Activated CD4-positive, alpha-beta T cell treated with anti-CD3 and anti-CD28 coated beads for 1 hour (primary cell): ENCODE results near the gene POMT2.
A peak's percentile ranks its signal among the peaks of the same experiment; 100 is the strongest.
"Not testable (repeated sequence)": the region's sequence is repeated elsewhere in the genome, so short reads cannot be mapped to it uniquely, and the experiment has no call there.

ENCODE experiments used
- DNase-seq: peaks from one replicate; pipeline ENCODE4 v3.0.0-alpha.2; 2020

POMT2 gene, protein sequence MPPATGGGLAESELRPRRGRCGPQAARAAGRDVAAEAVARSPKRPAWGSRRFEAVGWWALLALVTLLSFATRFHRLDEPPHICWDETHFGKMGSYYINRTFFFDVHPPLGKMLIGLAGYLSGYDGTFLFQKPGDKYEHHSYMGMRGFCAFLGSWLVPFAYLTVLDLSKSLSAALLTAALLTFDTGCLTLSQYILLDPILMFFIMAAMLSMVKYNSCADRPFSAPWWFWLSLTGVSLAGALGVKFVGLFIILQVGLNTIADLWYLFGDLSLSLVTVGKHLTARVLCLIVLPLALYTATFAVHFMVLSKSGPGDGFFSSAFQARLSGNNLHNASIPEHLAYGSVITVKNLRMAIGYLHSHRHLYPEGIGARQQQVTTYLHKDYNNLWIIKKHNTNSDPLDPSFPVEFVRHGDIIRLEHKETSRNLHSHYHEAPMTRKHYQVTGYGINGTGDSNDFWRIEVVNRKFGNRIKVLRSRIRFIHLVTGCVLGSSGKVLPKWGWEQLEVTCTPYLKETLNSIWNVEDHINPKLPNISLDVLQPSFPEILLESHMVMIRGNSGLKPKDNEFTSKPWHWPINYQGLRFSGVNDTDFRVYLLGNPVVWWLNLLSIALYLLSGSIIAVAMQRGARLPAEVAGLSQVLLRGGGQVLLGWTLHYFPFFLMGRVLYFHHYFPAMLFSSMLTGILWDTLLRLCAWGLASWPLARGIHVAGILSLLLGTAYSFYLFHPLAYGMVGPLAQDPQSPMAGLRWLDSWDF

DNA sequence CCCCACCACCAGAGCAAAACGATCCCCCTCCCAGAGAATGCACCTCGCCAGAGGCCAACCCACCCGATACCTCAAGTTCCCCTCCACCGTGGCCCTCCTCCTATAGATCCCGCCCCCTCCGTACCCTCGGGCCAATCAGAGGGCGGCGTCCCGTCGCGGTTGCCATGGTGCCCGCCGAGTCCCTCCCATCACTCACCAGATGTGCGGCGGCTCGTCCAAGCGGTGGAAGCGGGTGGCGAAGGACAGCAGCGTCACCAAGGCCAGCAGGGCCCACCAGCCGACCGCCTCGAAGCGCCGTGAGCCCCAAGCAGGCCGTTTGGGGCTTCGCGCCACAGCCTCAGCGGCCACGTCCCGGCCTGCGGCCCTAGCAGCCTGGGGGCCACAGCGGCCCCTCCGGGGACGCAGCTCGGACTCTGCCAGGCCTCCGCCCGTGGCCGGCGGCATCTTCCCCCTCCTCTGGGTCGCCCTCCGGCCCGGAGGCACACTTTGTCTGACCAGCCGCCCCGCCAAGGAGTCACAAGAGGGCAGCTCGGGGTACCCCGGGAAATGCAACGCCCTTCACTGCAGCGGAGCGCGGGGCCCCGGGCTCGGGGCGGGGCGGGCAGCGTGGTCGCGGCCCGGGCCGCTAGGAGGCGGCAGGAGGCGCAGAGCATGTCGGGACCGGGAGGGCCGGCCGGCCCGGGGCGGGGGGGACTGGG is at the start of gene POMT2:
TSS of gene POMT2 (minus strand) at position 646 of the 698 bp plus-strand sequence. CDS start at position 444, 202 bp downstream.
- peak; percentile 89 for DNase-seq

- no peak for DNase-seq
Observed at GRCh38 chr14:77369285-77369684, 48.6 kb upstream of the POMT2 start.

DNA sequence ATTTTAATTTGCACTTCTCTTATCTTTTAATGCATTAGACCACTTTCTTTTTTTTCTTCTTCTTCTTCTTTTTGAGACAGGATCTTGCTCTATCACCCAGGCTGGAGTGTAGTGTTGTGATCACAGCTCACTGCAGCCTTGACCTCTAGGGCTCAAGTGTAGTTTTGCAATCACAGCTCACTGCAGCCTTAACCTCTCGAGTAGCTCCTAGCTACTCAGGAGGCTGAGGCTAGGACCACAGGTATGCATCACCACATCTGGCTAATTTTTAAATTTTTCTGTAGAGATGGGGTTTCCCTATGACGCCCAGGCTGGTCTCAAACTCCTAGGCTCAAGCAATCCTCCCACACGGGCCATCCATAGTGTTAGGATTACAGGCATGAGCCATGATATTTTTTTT is 43.5 kb upstream of the POMT2 start:
- no peak for DNase-seq

DNA sequence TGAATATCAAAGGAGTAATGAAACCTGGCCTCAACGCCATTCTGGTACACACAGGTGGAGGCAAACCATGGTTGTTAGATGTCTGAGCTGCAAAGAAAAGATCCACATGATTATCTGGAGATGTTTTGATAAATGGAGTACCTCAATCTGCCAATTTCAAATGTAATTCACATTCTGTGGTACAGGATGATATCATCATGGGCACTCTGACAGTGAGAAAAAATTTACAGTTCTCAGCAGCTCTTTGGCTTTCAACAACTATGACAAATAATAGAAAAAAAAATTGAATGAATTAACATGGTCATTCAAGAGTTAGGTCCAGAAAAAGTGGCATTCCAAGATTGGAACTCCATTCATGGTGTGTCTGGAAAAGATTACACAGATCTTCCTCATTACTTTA is 38.9 kb upstream of the POMT2 start:
- no peak for DNase-seq

- DNase-seq = no peak
Observed at GRCh38 chr14:77356899-77357298, 36.2 kb upstream of the POMT2 start.

DNA sequence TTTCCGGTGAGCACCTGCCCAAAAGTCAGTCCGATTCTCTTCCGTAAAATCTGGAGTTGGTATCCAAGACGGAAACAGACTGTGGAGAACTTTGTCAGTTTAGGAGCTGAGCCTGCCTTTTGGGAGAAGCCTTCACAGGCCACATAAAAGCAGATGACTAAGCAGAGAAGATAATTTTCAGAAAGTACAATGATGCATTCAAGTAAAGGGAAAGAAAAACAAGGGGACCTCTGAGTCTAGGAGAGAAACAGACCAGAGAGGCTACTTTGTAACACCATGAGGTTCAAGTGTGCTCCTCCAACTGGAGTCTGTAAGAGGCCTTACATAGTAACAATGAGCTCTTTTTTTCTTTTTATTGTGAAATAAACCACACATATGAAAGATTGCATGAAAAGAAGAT is 35.1 kb upstream of the POMT2 start:
- DNase-seq = no peak

DNA sequence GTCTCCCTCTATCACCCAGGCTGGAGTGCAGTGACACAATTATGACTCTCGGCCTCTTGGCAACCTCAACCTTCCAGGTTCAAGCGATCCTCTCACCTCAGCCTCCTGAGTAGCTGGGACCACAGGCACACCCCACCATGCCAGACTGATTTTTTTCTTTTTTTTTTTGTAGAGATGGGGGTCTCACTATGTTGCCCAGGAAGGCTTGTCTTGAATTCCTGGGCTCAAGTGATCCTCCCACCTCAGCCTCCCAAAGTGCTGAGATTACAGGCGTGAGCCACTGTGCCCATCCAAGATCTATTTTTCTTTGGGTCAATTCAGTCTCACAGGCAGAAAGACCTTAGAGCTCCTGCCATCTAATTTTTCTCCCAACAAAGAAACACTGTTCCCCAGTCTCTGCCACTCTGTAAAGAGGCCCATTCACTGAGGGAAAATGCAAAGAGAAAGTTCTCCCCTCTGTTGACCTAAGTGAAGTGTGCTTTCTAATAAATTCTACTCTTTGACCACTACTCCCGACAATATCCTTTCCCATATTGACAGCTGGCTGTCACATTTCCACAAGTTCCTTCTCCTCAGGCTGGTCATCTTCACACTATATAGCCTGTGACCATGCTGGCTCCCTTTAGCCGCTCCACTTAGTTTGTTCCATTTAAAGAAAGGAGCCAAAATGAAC is 32.9 kb upstream of the POMT2 start:
- no peak for DNase-seq

DNA sequence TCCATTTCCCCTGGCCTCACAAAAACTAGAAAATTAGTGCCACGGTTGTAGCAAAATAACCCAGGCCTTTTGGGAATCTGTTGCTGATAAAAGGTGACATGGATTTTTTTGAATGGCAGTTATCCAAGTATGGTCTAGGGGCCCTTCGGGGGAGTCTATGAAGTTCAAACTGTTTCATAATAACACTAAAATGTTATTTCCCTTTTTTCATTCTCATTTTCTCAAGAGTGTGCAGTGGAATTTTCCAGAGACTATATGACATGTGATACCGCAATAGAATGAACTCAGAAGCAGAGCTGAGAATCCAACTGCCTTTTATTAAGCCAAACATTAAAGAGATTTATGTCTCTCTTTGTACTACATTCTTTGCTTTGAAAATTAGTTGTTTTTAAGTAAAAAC is 27.1 kb upstream of the POMT2 start:
- no peak for DNase-seq

- DNase-seq = no peak
Observed at GRCh38 chr14:77346495-77346894, 25.8 kb upstream of the POMT2 start.

DNA sequence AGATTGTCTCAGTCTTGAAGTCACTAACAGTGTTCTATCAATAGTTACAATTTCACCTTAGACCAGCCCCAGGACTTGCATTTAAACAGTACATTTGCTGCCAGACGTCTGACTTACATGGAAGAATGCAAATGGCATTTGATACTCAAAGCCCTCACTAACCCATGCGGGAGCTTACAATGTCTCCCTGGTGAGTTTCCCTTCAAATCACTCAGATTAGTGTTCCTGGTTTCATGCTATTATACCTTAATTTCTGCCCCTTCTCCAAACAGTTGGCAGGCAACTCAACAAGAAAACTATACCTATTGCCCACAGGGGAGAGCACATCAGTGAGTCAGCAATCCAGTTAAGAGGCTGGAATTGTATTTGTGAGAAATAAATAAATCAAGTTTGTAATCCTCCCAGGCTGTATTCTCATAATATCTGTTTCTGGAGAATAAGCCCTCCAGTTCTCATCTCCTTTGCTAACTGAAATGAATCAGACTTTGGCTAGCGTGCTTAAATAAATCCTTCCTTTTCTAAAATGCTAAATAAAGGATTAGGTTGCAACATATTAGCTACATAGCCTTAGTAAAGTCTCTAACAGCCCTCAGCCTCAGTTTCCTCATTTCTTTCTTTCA is 23.8 kb upstream of the POMT2 start:
- no peak for DNase-seq

GRCh38 chr14:77343662-77344061 is 23.0 kb upstream of the POMT2 start:
- DNase-seq = no peak

DNA sequence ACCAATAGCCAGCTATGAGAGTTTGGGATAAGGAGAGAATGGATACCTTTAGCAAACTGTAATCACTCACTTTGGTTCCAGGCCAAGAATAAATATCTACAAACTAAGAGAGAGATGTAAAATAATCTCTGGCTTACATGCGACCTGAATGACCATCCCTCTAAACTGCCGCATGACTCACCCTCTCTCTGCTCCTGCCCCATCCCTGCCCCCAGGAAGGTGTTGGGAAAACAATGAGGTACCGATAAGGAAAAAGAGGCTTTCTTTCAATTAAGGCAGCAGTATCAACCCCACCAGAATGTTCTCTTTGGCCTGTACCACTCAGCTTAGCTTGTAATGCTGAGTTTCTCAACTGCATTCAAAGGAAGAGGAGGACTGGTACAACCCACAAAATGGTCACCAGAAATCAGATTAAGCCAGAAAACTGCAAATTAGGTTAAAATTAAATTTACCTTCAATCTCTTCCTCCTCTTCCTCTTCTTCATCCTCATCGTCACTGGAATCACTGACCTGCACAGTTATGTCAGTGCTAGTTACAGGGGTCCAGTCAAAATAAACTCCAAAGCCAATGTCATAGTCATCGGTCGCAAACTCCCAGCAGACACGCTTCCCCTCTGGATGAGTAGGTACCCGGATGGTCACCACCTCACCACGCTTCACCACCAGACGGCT is 22.2 kb upstream of the POMT2 start:
- no peak for DNase-seq

GRCh38 chr14:77340389-77340788 is 19.7 kb upstream of the POMT2 start:
- DNase-seq = no peak

- DNase-seq = no peak
Observed at GRCh38 chr14:77339407-77339806, 18.7 kb upstream of the POMT2 start.

DNA sequence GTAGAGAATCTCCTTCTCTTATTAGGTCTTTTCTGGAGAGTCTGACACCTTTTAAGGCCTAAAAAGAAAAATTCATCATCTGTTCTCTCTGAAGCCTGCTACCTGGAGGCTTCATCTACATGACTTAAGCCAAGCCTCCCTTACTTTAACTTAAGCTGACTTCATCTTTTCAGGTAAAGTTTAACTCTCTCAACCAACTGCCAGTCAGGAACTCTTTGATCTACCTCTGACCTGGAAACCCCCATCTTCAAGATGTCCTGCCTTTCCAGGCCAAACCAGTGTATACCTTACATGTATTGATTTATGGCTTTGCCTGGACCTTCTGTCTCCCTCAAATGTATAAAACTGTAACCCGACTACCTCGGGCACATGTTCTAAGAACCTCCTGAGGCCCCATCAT is 17.6 kb upstream of the POMT2 start:
- DNase-seq = no peak

DNA sequence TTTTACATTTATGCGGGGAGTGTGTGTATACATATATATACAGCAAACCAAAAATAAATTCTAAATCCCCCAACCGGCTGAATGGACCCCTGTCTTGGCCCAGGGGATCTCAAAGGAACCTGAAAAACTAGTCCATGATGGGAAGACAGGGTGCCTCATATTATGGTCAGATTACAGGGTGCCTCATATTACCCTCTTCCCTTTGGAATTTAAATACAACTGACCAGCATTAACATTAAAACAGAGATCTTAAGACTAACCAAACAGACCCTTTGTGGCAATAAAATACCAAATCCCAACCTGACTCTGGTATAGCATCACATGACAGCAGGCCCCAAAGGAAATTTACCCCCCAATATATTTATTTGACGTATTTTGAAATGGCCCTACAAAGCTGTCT is 17.2 kb upstream of the POMT2 start:
- no peak for DNase-seq

GRCh38 chr14:77337255-77337654 is 16.6 kb upstream of the POMT2 start:
- DNase-seq = not testable (repeated sequence)

GRCh38 chr14:77335576-77335975 is 14.9 kb upstream of the POMT2 start:
- DNase-seq = no peak

GRCh38 chr14:77329872-77330271 is 9.2 kb upstream of the POMT2 start:
- no peak for DNase-seq

- no peak for DNase-seq
Observed at GRCh38 chr14:77327111-77327510, 6.4 kb upstream of the POMT2 start.

GRCh38 chr14:77325746-77326094 is 5.0 kb upstream of the POMT2 start:
- DNase-seq = no peak
